NCI-H446 (cell line): Measurements from ENCODE around the gene LTBP3.

Source experiments
- DNase-seq, 2 experiments: peaks; one replicate each; lab custom pipeline; 2025; lab: John Stamatoyannopoulos, UW

LTBP3 gene

DNA sequence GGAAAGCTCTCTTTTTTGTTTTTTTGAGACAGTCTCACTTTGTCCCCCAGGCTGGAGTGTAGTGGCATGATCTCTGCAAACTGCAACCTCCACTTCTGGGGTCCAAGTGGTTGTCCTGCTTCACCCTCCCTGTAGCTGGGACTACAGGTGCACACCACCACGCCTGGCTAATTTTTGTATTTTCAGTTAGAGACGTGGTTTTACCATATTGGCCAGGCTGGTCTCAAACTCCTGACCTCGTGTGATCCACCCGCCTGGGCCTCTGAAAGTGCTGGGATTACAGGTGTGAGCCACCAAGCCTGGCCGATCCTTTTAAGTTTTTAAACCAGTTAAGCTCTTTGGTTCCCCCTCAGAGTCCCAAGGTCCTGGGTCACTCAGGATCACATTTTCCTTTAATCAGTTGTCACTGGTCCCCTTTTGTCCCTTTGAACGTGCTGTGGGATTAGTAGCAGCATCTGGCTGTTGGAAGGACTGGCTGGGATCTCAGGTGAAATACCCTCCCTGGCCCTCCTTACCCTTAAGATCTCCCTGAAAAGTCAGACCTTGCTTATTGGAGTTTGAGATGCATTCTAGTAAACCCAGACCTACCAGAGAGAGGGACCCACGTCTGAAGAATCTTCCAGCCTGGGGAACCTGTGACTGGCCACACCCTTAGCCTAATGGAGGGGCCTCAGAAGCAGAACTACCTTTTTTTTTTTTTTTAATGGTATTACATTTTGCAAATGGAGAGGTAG, 51.2 kb downstream of the LTBP3 start:
- DNase-seq = peak in 1 of 2 experiments; percentile 80

DNA sequence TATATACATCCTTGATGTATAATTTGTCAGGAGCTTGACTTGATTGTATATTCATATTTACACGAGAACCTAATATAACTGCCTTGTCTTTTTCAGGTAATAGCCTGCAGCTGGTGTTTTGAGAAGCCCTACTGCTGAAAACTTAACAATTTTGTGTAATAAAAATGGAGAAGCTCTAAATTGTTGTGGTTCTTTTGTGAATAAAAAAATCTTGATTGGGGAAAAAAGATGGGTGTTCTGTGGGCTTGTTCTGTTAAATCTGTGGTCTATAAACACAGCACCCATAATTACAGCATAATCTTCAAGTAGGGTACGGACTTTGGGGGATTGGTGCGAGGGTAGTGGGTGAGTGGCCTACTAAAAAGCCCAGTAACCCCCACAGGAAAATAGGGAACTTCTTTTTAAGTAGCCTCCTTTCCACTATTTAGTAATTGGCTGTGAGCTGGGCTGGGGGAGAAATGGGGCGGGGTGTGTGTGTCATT, 51.8 kb downstream of the LTBP3 start:
- no peak for DNase-seq

DNA sequence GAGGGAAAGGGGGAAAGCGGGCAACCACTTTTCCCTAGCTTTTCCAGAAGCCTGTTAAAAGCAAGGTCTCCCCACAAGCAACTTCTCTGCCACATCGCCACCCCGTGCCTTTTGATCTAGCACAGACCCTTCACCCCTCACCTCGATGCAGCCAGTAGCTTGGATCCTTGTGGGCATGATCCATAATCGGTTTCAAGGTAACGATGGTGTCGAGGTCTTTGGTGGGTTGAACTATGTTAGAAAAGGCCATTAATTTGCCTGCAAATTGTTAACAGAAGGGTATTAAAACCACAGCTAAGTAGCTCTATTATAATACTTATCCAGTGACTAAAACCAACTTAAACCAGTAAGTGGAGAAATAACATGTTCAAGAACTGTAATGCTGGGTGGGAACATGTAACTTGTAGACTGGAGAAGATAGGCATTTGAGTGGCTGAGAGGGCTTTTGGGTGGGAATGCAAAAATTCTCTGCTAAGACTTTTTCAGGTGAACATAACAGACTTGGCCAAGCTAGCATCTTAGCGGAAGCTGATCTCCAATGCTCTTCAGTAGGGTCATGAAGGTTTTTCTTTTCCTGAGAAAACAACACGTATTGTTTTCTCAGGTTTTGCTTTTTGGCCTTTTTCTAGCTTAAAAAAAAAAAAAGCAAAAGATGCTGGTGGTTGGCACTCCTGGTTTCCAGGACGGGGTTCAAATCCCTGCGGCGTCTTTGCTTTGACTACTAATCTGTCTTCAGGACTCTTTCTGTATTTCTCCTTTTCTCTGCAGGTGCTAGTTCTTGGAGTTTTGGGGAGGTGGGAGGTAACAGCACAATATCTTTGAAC, 52.5 kb downstream of the LTBP3 start:
- DNase-seq = no peak

DNA sequence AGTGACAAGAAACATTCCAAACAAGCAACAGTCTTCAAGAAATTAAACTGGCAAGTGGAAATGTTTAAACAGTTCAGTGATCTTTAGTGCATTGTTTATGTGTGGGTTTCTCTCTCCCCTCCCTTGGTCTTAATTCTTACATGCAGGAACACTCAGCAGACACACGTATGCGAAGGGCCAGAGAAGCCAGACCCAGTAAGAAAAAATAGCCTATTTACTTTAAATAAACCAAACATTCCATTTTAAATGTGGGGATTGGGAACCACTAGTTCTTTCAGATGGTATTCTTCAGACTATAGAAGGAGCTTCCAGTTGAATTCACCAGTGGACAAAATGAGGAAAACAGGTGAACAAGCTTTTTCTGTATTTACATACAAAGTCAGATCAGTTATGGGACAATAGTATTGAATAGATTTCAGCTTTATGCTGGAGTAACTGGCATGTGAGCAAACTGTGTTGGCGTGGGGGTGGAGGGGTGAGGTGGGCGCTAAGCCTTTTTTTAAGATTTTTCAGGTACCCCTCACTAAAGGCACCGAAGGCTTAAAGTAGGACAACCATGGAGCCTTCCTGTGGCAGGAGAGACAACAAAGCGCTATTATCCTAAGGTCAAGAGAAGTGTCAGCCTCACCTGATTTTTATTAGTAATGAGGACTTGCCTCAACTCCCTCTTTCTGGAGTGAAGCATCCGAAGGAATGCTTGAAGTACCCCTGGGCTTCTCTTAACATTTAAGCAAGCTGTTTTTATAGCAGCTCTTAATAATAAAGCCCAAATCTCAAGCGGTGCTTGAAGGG, 53.3 kb downstream of the LTBP3 start:
- no peak for DNase-seq

- DNase-seq = peak in 1 of 2 experiments; percentile 41
Measured at GRCh38 chr11:65503949-65504673, 54.0 kb downstream of the LTBP3 start.

GRCh38 chr11:65503368-65503948, 54.7 kb downstream of the LTBP3 start:
- DNase-seq = no peak

DNA sequence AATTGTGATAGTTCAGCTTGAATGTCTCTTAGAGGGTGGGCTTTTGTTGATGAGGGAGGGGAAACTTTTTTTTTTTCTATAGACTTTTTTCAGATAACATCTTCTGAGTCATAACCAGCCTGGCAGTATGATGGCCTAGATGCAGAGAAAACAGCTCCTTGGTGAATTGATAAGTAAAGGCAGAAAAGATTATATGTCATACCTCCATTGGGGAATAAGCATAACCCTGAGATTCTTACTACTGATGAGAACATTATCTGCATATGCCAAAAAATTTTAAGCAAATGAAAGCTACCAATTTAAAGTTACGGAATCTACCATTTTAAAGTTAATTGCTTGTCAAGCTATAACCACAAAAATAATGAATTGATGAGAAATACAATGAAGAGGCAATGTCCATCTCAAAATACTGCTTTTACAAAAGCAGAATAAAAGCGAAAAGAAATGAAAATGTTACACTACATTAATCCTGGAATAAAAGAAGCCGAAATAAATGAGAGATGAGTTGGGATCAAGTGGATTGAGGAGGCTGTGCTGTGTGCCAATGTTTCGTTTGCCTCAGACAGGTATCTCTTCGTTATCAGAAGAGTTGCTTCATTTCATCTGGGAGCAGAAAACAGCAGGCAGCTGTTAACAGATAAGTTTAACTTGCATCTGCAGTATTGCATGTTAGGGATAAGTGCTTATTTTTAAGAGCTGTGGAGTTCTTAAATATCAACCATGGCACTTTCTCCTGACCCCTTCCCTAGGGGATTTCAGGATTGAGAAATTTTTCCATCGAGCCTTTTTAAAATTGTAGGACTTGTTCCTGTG, 55.4 kb downstream of the LTBP3 start:
- peak in 1 of 2 experiments; percentile 39 for DNase-seq

GRCh38 chr11:65502274-65502554, 55.9 kb downstream of the LTBP3 start:
- DNase-seq = no peak

DNA sequence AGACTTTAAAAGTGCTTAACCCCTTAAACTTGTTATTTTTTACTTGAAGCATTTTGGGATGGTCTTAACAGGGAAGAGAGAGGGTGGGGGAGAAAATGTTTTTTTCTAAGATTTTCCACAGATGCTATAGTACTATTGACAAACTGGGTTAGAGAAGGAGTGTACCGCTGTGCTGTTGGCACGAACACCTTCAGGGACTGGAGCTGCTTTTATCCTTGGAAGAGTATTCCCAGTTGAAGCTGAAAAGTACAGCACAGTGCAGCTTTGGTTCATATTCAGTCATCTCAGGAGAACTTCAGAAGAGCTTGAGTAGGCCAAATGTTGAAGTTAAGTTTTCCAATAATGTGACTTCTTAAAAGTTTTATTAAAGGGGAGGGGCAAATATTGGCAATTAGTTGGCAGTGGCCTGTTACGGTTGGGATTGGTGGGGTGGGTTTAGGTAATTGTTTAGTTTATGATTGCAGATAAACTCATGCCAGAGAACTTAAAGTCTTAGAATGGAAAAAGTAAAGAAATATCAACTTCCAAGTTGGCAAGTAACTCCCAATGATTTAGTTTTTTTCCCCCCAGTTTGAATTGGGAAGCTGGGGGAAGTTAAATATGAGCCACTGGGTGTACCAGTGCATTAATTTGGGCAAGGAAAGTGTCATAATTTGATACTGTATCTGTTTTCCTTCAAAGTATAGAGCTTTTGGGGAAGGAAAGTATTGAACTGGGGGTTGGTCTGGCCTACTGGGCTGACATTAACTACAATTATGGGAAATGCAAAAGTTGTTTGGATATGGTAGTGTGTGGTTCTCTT, 56.5 kb downstream of the LTBP3 start:
- peak in 1 of 2 experiments; percentile 46 for DNase-seq

GRCh38 chr11:65501186-65501471, 57.0 kb downstream of the LTBP3 start:
- no peak for DNase-seq

DNA sequence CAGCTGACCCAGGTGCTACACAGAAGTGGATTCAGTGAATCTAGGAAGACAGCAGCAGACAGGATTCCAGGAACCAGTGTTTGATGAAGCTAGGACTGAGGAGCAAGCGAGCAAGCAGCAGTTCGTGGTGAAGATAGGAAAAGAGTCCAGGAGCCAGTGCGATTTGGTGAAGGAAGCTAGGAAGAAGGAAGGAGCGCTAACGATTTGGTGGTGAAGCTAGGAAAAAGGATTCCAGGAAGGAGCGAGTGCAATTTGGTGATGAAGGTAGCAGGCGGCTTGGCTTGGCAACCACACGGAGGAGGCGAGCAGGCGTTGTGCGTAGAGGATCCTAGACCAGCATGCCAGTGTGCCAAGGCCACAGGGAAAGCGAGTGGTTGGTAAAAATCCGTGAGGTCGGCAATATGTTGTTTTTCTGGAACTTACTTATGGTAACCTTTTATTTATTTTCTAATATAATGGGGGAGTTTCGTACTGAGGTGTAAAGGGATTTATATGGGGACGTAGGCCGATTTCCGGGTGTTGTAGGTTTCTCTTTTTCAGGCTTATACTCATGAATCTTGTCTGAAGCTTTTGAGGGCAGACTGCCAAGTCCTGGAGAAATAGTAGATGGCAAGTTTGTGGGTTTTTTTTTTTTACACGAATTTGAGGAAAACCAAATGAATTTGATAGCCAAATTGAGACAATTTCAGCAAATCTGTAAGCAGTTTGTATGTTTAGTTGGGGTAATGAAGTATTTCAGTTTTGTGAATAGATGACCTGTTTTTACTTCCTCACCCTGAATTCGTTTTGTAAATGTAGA, 57.6 kb downstream of the LTBP3 start:
- DNase-seq = peak in 1 of 2 experiments; percentile 62

DNA sequence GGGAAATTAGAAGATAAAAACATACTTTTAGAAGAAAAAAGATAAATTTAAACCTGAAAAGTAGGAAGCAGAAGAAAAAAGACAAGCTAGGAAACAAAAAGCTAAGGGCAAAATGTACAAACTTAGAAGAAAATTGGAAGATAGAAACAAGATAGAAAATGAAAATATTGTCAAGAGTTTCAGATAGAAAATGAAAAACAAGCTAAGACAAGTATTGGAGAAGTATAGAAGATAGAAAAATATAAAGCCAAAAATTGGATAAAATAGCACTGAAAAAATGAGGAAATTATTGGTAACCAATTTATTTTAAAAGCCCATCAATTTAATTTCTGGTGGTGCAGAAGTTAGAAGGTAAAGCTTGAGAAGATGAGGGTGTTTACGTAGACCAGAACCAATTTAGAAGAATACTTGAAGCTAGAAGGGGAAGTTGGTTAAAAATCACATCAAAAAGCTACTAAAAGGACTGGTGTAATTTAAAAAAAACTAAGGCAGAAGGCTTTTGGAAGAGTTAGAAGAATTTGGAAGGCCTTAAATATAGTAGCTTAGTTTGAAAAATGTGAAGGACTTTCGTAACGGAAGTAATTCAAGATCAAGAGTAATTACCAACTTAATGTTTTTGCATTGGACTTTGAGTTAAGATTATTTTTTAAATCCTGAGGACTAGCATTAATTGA, 58.3 kb downstream of the LTBP3 start:
- DNase-seq = peak in 1 of 2 experiments; percentile 61

DNA sequence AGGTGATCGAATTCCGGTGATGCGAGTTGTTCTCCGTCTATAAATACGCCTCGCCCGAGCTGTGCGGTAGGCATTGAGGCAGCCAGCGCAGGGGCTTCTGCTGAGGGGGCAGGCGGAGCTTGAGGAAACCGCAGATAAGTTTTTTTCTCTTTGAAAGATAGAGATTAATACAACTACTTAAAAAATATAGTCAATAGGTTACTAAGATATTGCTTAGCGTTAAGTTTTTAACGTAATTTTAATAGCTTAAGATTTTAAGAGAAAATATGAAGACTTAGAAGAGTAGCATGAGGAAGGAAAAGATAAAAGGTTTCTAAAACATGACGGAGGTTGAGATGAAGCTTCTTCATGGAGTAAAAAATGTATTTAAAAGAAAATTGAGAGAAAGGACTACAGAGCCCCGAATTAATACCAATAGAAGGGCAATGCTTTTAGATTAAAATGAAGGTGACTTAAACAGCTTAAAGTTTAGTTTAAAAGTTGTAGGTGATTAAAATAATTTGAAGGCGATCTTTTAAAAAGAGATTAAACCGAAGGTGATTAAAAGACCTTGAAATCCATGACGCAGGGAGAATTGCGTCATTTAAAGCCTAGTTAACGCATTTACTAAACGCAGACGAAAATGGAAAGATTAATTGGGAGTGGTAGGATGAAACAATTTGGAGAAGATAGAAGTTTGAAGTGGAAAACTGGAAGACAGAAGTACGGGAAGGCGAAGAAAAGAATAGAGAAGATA, 59.0 kb downstream of the LTBP3 start, which contains the start of gene MALAT1:
MALAT1 (plus strand) TSS at position 69 of the 736 bp plus-strand sequence.
- peak; percentile 93 to 98 for DNase-seq

GRCh38 chr11:65498727-65498976, 59.5 kb downstream of the LTBP3 start:
- no peak for DNase-seq

DNA sequence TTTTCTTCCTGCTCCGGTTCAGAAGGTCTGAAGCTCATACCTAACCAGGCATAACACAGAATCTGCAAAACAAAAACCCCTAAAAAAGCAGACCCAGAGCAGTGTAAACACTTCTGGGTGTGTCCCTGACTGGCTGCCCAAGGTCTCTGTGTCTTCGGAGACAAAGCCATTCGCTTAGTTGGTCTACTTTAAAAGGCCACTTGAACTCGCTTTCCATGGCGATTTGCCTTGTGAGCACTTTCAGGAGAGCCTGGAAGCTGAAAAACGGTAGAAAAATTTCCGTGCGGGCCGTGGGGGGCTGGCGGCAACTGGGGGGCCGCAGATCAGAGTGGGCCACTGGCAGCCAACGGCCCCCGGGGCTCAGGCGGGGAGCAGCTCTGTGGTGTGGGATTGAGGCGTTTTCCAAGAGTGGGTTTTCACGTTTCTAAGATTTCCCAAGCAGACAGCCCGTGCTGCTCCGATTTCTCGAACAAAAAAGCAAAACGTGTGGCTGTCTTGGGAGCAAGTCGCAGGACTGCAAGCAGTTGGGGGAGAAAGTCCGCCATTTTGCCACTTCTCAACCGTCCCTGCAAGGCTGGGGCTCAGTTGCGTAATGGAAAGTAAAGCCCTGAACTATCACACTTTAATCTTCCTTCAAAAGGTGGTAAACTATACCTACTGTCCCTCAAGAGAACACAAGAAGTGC, 60.0 kb downstream of the LTBP3 start:
- DNase-seq = peak in 1 of 2 experiments; percentile 85

- DNase-seq = peak; percentile 98 to 100
Measured at GRCh38 chr11:65497141-65498041, 60.8 kb downstream of the LTBP3 start.
